Measurements from ENCODE around the gene PPP4R2.

GRCh38 chr3:73068419-73068818, 71.8 kb downstream of the PPP4R2 start:
- TF ChIP-seq CTCF (conservative IDR thresholded peaks at IDR 0.05; ENCODE audit: low read depth, low read length) (no peak), RAD21 (IDR thresholded peaks at IDR 0.05; ENCODE audit: low read length) (no peak), RCOR1 (IDR thresholded peaks at IDR 0.05; ENCODE audit: insufficient replicate concordance, low read length) (no peak)
